HG03457 (cell line): ENCODE measurements around the gene BZW1.
A peak's percentile ranks its signal among the peaks of the same experiment; 100 is the strongest.

Experiments used
- ATAC-seq: cut with Tn5 transposase; IDR thresholded peaks from one replicate; pipeline ENCODE4 v1.9.1; 2021; ENCODE audit warnings: moderate number of reproducible peaks; ENCODE audit not compliant: unreplicated experiment

The BZW1 gene

GRCh38 chr2:200829258-200829655 is 17.5 kb downstream of the BZW1 start:
- no peak for ATAC-seq

GRCh38 chr2:200834701-200835100 is 23.0 kb downstream of the BZW1 start:
- no peak for ATAC-seq

- no peak for ATAC-seq
Observed at GRCh38 chr2:200839513-200839912, 27.8 kb downstream of the BZW1 start.

GRCh38 chr2:200843993-200844948 is 32.6 kb downstream of the BZW1 start:
- no peak for ATAC-seq

GRCh38 chr2:200845194-200845593 is 33.5 kb downstream of the BZW1 start:
- no peak for ATAC-seq

GRCh38 chr2:200845669-200846325 is 34.1 kb downstream of the BZW1 start:
- ATAC-seq = no peak

- no peak for ATAC-seq
Observed at GRCh38 chr2:200847269-200847668, 35.6 kb downstream of the BZW1 start.

- ATAC-seq = no peak
Observed at GRCh38 chr2:200847939-200848338, 36.2 kb downstream of the BZW1 start.

GRCh38 chr2:200850512-200851256 is 39.0 kb downstream of the BZW1 start:
- ATAC-seq = no peak

GRCh38 chr2:200851398-200852248 is 39.9 kb downstream of the BZW1 start:
- ATAC-seq = no peak

- no peak for ATAC-seq
Observed at GRCh38 chr2:200852605-200853004, 40.9 kb downstream of the BZW1 start.

GRCh38 chr2:200856806-200857205 is 45.1 kb downstream of the BZW1 start:
- no peak for ATAC-seq

- no peak for ATAC-seq
Observed at GRCh38 chr2:200860092-200860795, 48.5 kb downstream of the BZW1 start.

- ATAC-seq = no peak
Observed at GRCh38 chr2:200861617-200862155, 50.0 kb downstream of the BZW1 start.

- no peak for ATAC-seq
Observed at GRCh38 chr2:200862532-200863000, 50.9 kb downstream of the BZW1 start.

GRCh38 chr2:200863782-200864175 is 52.1 kb downstream of the BZW1 start:
- ATAC-seq = no peak

GRCh38 chr2:200864176-200865034 is 52.7 kb downstream of the BZW1 start, which contains the start of gene CLK1:
CLK1 (minus strand) TSS chr2:200864658; CDS start chr2:200861862, 2,796 bp downstream.
- peak; percentile 79 for ATAC-seq

GRCh38 chr2:200869014-200869413 is 57.3 kb downstream of the BZW1 start:
- no peak for ATAC-seq
